Gastrocnemius medialis (tissue), 4 donors: ENCODE measurements around the gene LRMDA. TPM values are rescaled to one million over a fixed set of nuclear protein-coding genes. Genes with fewer than 3 reads are reported as not detected.
A peak's percentile ranks its signal among the peaks of the same experiment; 100 is the strongest.

Experiments
- ATAC-seq, 2 donors: fragments of 150-250 bp; one replicate each; pipeline ENCODE4 v1.9.1; 2016
- DNase-seq, 2 donors: peaks; one replicate each; pipeline ENCODE4 v3.0.0-alpha.2; 2019
- H3K27ac ChIP-seq, 4 donors: fragments of 200-600 bp; sonication (generic); 1 replicate in 1 of 4; 2 replicates in 3 of 4; pipeline ENCODE4 v1.5.1; 2016 to 2018; ENCODE audit warnings: mild to moderate bottlenecking in 2 of 4, moderate library complexity in 1 of 4
- H3K27me3 ChIP-seq, 3 donors: fragments of 200-600 bp; sonication (generic) in 2 of 3; 1 replicate in 1 of 3; 2 replicates in 2 of 3; pipeline versions ENCODE4 v1.5.1 to v1.6.0; 2016 to 2019; ENCODE audit warnings: mild to moderate bottlenecking in 1 of 3, moderate library complexity in 1 of 3
- H3K36me3 ChIP-seq, 2 donors: fragments of 200-600 bp; sonication (generic) in 1 of 2; one replicate each; pipeline ENCODE4 v1.5.1; 2017 to 2018
- H3K4me1 ChIP-seq, 2 donors: fragments of 200-600 bp; sonication (generic) in 1 of 2; one replicate each; pipeline ENCODE4 v1.5.1; 2016 to 2017; ENCODE audit warnings: mild to moderate bottlenecking in 2 of 2
- H3K4me3 ChIP-seq, 4 donors: fragments of 200-600 bp; sonication (generic) in 3 of 4; 1 replicate in 1 of 4; 2 replicates in 3 of 4; pipeline ENCODE4 v1.5.1; 2016 to 2019; ENCODE audit warnings: mild to moderate bottlenecking in 2 of 4
- H3K9me3 ChIP-seq, 3 donors: fragments of 200-600 bp; sonication (generic) in 2 of 3; 1 replicate in 1 of 3; 2 replicates in 2 of 3; pipeline ENCODE4 v1.5.1; 2016 to 2019
- POLR2A ChIP-seq, 2 donors: fragments of 450-650 bp; IDR thresholded peaks; one replicate each; pipeline ENCODE4 v1.6.1; 2017; ENCODE audit warnings: antibody characterized with exemption in 2 of 2, mild to moderate bottlenecking in 2 of 2, moderate library complexity in 2 of 2
- in situ Hi-C, 4 donors: fragments of 200-750 bp; cut with MboI; loops; one replicate each; pipeline versions ENCODE4 v1.15.0 to v1.8.0; 2017; ENCODE audit warnings: low sequenced_read_pairs in 4 of 4
- intact Hi-C: fragments of 100-400 bp; cut with DNase I; formaldehyde crosslinking; loops from one replicate; pipeline ENCODE4 v1.15.1; 2023; ENCODE audit warnings: low total_unique reads
- total RNA-seq, 4 donors: library from RNA; depleted of rRNA; stranded (reverse); fragments of >200 nt; gene quantifications; one replicate each; pipeline versions ENCODE4 v1.1.0 to v1.2.3, GENCODE V29; 2016
- TF ChIP-seq, protein P1 (sequence below), 5 experiments: fragments of 450-650 bp in 3 of 5; fragments of 200-600 bp in 2 of 5; sonication (generic) in 2 of 5; IDR thresholded peaks in 4 of 5; conservative IDR thresholded peaks in 1 of 5; 1 replicate in 4 of 5; 2 replicates in 1 of 5; pipeline ENCODE4 v1.5.1; 2016 to 2019; ENCODE audit warnings: antibody characterized with exemption in 5 of 5, mild to moderate bottlenecking in 3 of 5, moderate library complexity in 3 of 5

The LRMDA gene
- total RNA-seq, 4 donors from 2014 or later: 0.80 to 4.5 (median 1.4) TPM

- TF ChIP-seq, protein P1, sequence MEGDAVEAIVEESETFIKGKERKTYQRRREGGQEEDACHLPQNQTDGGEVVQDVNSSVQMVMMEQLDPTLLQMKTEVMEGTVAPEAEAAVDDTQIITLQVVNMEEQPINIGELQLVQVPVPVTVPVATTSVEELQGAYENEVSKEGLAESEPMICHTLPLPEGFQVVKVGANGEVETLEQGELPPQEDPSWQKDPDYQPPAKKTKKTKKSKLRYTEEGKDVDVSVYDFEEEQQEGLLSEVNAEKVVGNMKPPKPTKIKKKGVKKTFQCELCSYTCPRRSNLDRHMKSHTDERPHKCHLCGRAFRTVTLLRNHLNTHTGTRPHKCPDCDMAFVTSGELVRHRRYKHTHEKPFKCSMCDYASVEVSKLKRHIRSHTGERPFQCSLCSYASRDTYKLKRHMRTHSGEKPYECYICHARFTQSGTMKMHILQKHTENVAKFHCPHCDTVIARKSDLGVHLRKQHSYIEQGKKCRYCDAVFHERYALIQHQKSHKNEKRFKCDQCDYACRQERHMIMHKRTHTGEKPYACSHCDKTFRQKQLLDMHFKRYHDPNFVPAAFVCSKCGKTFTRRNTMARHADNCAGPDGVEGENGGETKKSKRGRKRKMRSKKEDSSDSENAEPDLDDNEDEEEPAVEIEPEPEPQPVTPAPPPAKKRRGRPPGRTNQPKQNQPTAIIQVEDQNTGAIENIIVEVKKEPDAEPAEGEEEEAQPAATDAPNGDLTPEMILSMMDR (IDR thresholded peaks at IDR 0.05 in 4 of 5, conservative IDR thresholded peaks at IDR 0.05 in 1 of 5): no peak
- no peak for TF ChIP-seq POLR2A (IDR thresholded peaks at IDR 0.05)
- Histone ChIP-seq H3K27ac (peak overlapping the region in 3 of 4 donors; percentile 19 to 36 (median 27)), H3K4me3 (no peak overlapping the region), H3K36me3 (no peaks in the 10 kb centered on the region), H3K9me3 (no peaks in the 10 kb centered on the region), H3K27me3 (no peaks in the 10 kb centered on the region), H3K4me1 (no peaks in the 10 kb centered on the region)
- ATAC-seq (no peak), DNase-seq (no peak)
- intact Hi-C loops: no loop called here
- in situ Hi-C loops: no loop called here
Measured at GRCh38 chr10:76337641-76338040, 906.2 kb downstream of the LRMDA start.

DNA sequence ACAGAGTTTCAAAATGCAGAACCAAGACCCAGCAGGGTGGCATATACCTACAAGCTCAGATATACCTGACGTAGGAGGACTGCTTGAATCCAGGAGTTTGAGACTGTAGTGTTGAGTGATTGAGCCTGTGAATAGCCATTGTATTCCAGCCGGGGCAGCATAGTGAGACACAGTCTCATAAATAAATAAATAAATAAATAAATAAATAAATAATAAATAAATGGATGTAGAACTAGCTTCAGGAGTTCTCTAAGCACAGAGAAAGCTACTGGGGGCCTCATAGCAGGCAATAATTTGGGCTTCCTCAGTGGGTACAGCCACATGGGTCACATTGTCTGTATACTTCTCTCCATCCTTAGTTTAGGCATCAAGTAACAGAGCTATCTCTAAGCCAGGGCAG is 906.8 kb downstream of the LRMDA start:
- TF ChIP-seq, protein P1 (IDR thresholded peaks at IDR 0.05 in 4 of 5, conservative IDR thresholded peaks at IDR 0.05 in 1 of 5): no peak
- TF ChIP-seq POLR2A (IDR thresholded peaks at IDR 0.05): no peak
- H3K36me3 ChIP-seq: no peaks in the 10 kb centered on the region
- intact Hi-C loops (no loop called here), in situ Hi-C loops (no loop called here)
- no peaks in the 10 kb centered on the region for H3K4me1 ChIP-seq
- ATAC-seq (no peak), DNase-seq (no peak)
- H3K27me3 ChIP-seq: no peaks in the 10 kb centered on the region
- H3K4me3 ChIP-seq: no peak overlapping the region
- H3K27ac ChIP-seq: no peak overlapping the region
- no peaks in the 10 kb centered on the region for H3K9me3 ChIP-seq

GRCh38 chr10:76341740-76342139 is 910.3 kb downstream of the LRMDA start:
- Histone ChIP-seq H3K4me3 (no peak overlapping the region), H3K36me3 (no peaks in the 10 kb centered on the region), H3K4me1 (no peaks in the 10 kb centered on the region), H3K9me3 (no peaks in the 10 kb centered on the region), H3K27me3 (no peaks in the 10 kb centered on the region), H3K27ac (no peak overlapping the region)
- intact Hi-C loops: no loop called here
- in situ Hi-C loops: no loop called here
- TF ChIP-seq POLR2A (IDR thresholded peaks at IDR 0.05): no peak
- TF ChIP-seq, protein P1 (IDR thresholded peaks at IDR 0.05 in 4 of 5, conservative IDR thresholded peaks at IDR 0.05 in 1 of 5): no peak
- DNase-seq: no peak
- ATAC-seq: no peak

GRCh38 chr10:76342996-76343395 is 911.6 kb downstream of the LRMDA start:
- no peak for TF ChIP-seq POLR2A (IDR thresholded peaks at IDR 0.05)
- TF ChIP-seq, protein P1 (IDR thresholded peaks at IDR 0.05 in 4 of 5, conservative IDR thresholded peaks at IDR 0.05 in 1 of 5): no peak
- intact Hi-C loops: no loop called here
- in situ Hi-C loops: no loop called here
- no peaks in the 10 kb centered on the region for H3K4me1 ChIP-seq
- no peaks in the 10 kb centered on the region for H3K9me3 ChIP-seq
- DNase-seq: no peak
- no peaks in the 10 kb centered on the region for H3K36me3 ChIP-seq
- H3K4me3 ChIP-seq: no peak overlapping the region
- no peaks in the 10 kb centered on the region for H3K27me3 ChIP-seq
- no peak for ATAC-seq
- H3K27ac ChIP-seq: no peak overlapping the region

- Histone ChIP-seq H3K27ac (no peak overlapping the region), H3K4me3 (no peak overlapping the region), H3K27me3 (no peaks in the 10 kb centered on the region), H3K9me3 (no peaks in the 10 kb centered on the region), H3K4me1 (peaks cover 0 to 8% of the 10 kb centered on the region in 2 donors), H3K36me3 (no peaks in the 10 kb centered on the region)
- DNase-seq (no peak), ATAC-seq (no peak)
- in situ Hi-C loops (no loop called here), intact Hi-C loops (no loop called here)
- TF ChIP-seq, protein P1 (IDR thresholded peaks at IDR 0.05 in 4 of 5, conservative IDR thresholded peaks at IDR 0.05 in 1 of 5): no peak
- TF ChIP-seq POLR2A (IDR thresholded peaks at IDR 0.05): no peak
Measured at GRCh38 chr10:76347832-76348231, 916.4 kb downstream of the LRMDA start.
